ENCODE measurements around the gene HUS1.

HUS1 gene

GRCh38 chr7:47962262-47962661 lies 17.2 kb downstream of the HUS1 start:
- TF ChIP-seq CTCF (IDR thresholded peaks at IDR 0.05; ENCODE audit: borderline replicate concordance, insufficient read depth, low read depth, low read length), result no peak
- no peak overlapping the region for H3K4me3 ChIP-seq (ENCODE audit: low read depth, low read length)

GRCh38 chr7:47957156-47957555 lies 22.3 kb downstream of the HUS1 start:
- no peak for TF ChIP-seq CTCF (IDR thresholded peaks at IDR 0.05; ENCODE audit: borderline replicate concordance, insufficient read depth, low read depth, low read length)
- no peak overlapping the region for H3K4me3 ChIP-seq (ENCODE audit: low read depth, low read length)

GRCh38 chr7:47956220-47956619 lies 23.2 kb downstream of the HUS1 start:
- TF ChIP-seq CTCF (IDR thresholded peaks at IDR 0.05; ENCODE audit: borderline replicate concordance, insufficient read depth, low read depth, low read length), result no peak
- no peak overlapping the region for H3K4me3 ChIP-seq (ENCODE audit: low read depth, low read length)

GRCh38 chr7:47954231-47954911 lies 25.0 kb downstream of the HUS1 start:
- H3K4me3 ChIP-seq (ENCODE audit: low read depth, low read length), result no peak overlapping the region
- no peak for TF ChIP-seq CTCF (IDR thresholded peaks at IDR 0.05; ENCODE audit: borderline replicate concordance, insufficient read depth, low read depth, low read length)

- no peak overlapping the region for H3K4me3 ChIP-seq (ENCODE audit: low read depth, low read length)
- TF ChIP-seq CTCF (IDR thresholded peaks at IDR 0.05; ENCODE audit: borderline replicate concordance, insufficient read depth, low read depth, low read length), result no peak
Observed at GRCh38 chr7:47953822-47954221, 25.6 kb downstream of the HUS1 start.

GRCh38 chr7:47952224-47952623 lies 27.2 kb downstream of the HUS1 start:
- TF ChIP-seq CTCF (IDR thresholded peaks at IDR 0.05; ENCODE audit: borderline replicate concordance, insufficient read depth, low read depth, low read length), result no peak
- no peak overlapping the region for H3K4me3 ChIP-seq (ENCODE audit: low read depth, low read length)

- no peak overlapping the region for H3K4me3 ChIP-seq (ENCODE audit: low read depth, low read length)
- no peak for TF ChIP-seq CTCF (IDR thresholded peaks at IDR 0.05; ENCODE audit: borderline replicate concordance, insufficient read depth, low read depth, low read length)
Observed at GRCh38 chr7:47951374-47951773, 28.0 kb downstream of the HUS1 start.
